GM23338 (cell line): Measurements from ENCODE around the gene TSHZ2. TPM values are rescaled to one million over a fixed set of nuclear protein-coding genes. Genes with fewer than 3 reads are reported as not detected.

Source experiments
- ATAC-seq: fragments of 200-7000 bp; cut with Tn5 transposase; 3 replicates; pipeline ENCODE4 v1.9.1; 2020
- DNase-seq: peaks from one replicate; pipeline ENCODE4 v3.0.0-alpha.2; 2015; ENCODE audit warnings: low spot score
- H2AFZ ChIP-seq: fragments of 200-600 bp; sonication (generic); 2 replicates; pipeline ENCODE4 v1.8.0; 2016; ENCODE audit warnings: antibody characterized with exemption, mild to moderate bottlenecking, moderate library complexity
- H3F3A ChIP-seq: fragments of 200-600 bp; sonication (generic); replicated peaks from 2 replicates; pipeline ENCODE4 v1.8.0; 2017; ENCODE audit warnings: antibody characterized with exemption, mixed run types, low read depth
- H3K27ac ChIP-seq: fragments of 200-600 bp; sonication (generic); 2 replicates; pipeline ENCODE4 v1.6.1; 2016; ENCODE audit warnings: low read depth
- H3K27me3 ChIP-seq: fragments of 200-600 bp; sonication (generic); 2 replicates; pipeline ENCODE4 v1.8.0; 2016; ENCODE audit warnings: mild to moderate bottlenecking, mixed run types, moderate library complexity; ENCODE audit not compliant: insufficient read depth
- H3K36me3 ChIP-seq: fragments of 200-600 bp; sonication (generic); 2 replicates; pipeline ENCODE4 v1.8.0; 2016; ENCODE audit warnings: mild to moderate bottlenecking; ENCODE audit not compliant: insufficient read depth
- H3K4me1 ChIP-seq: fragments of 200-600 bp; sonication (generic); 2 replicates; pipeline ENCODE4 v1.8.0; 2016; ENCODE audit warnings: mild to moderate bottlenecking, moderate library complexity; ENCODE audit not compliant: insufficient read depth
- H3K4me2 ChIP-seq: fragments of 200-600 bp; sonication (generic); 2 replicates; pipeline ENCODE4 v1.7.1; 2017; ENCODE audit warnings: mixed run types
- H3K4me3 ChIP-seq: fragments of 200-600 bp; sonication (generic); 2 replicates; pipeline ENCODE4 v1.6.1; 2016; ENCODE audit warnings: mixed run types
- H3K79me2 ChIP-seq: fragments of 200-600 bp; sonication (generic); replicated peaks from 2 replicates; pipeline ENCODE4 v1.8.0; 2017; ENCODE audit warnings: mild to moderate bottlenecking; ENCODE audit not compliant: insufficient read depth
- H3K9me2 ChIP-seq: fragments of 200-600 bp; sonication (generic); 2 replicates; pipeline ENCODE4 v1.8.0; 2017; ENCODE audit not compliant: insufficient read depth
- H4K20me1 ChIP-seq: fragments of 200-600 bp; sonication (generic); replicated peaks from 2 replicates; pipeline ENCODE4 v1.8.0; 2017; ENCODE audit warnings: mild to moderate bottlenecking; ENCODE audit not compliant: insufficient read depth
- H3K27ac Mint-ChIP-seq: 2 replicates; pipeline ENCODE4 v1.8.0; 2020; ENCODE audit warnings: inconsistent platforms, mild to moderate bottlenecking, moderate library complexity, mixed read lengths
- H3K27me3 Mint-ChIP-seq: 3 replicates; pipeline ENCODE4 v1.8.0; 2022; ENCODE audit warnings: low read depth, mild to moderate bottlenecking, moderate library complexity, mixed read lengths, inconsistent platforms; ENCODE audit not compliant: insufficient read depth, poor library complexity
- H3K36me3 Mint-ChIP-seq: 3 replicates; pipeline ENCODE4 v1.8.0; 2021; ENCODE audit warnings: low read depth, mild to moderate bottlenecking, inconsistent platforms, moderate library complexity, mixed read lengths
- H3K4me1 Mint-ChIP-seq: 3 replicates; pipeline ENCODE4 v1.8.0; 2020; ENCODE audit warnings: mild to moderate bottlenecking, inconsistent platforms, mixed read lengths
- H3K4me3 Mint-ChIP-seq: 3 replicates; pipeline ENCODE4 v1.8.0; 2021; ENCODE audit warnings: moderate library complexity, mild to moderate bottlenecking, inconsistent platforms, mixed read lengths
- H3K9me3 Mint-ChIP-seq: 3 replicates; pipeline ENCODE4 v1.8.0; 2020; ENCODE audit warnings: moderate library complexity, mild to moderate bottlenecking, inconsistent platforms, mixed read lengths
- CREB1 ChIP-seq: fragments of 250-450 bp; sonication (Bioruptor Pico); IDR thresholded peaks from 2 replicates; pipeline ENCODE4 v1.5.0; 2020; ENCODE audit warnings: low read depth, mild to moderate bottlenecking, moderate library complexity
- CTCF ChIP-seq, 2 experiments: fragments of 200-600 bp in 1 of 2; sonication (generic) in 1 of 2; conservative IDR thresholded peaks; 2 replicates each; pipeline versions ENCODE4 v1.5.1 to v1.6.1; 2016 to 2017; ENCODE audit warnings: antibody characterized with exemption in 2 of 2, low read depth in 2 of 2, mild to moderate bottlenecking in 2 of 2, moderate library complexity in 1 of 2
- ETS1 ChIP-seq: IDR thresholded peaks from 2 replicates; pipeline ENCODE4 v1.6.1; 2016; ENCODE audit warnings: antibody characterized with exemption
- EZH2 ChIP-seq: fragments of 200-600 bp; sonication (generic); IDR thresholded peaks from one replicate; pipeline ENCODE4 v1.8.0; 2017; ENCODE audit warnings: antibody characterized with exemption, mild to moderate bottlenecking, low read depth; ENCODE audit not compliant: unreplicated experiment
- JUNB ChIP-seq: IDR thresholded peaks from one replicate; pipeline ENCODE4 v1.6.1; 2016; ENCODE audit warnings: antibody characterized with exemption; ENCODE audit not compliant: unreplicated experiment
- NANOG ChIP-seq: IDR thresholded peaks from 2 replicates; pipeline ENCODE4 v1.6.1; 2016; ENCODE audit warnings: antibody characterized with exemption, borderline replicate concordance
- ZNF331 ChIP-seq: fragments of 250-450 bp; sonication (Bioruptor Pico); IDR thresholded peaks from 2 replicates; pipeline ENCODE4 v1.5.0; 2020; ENCODE audit warnings: low read depth, mild to moderate bottlenecking, moderate library complexity
- ZNF462 ChIP-seq: fragments of 250-450 bp; sonication (Bioruptor Pico); IDR thresholded peaks from 2 replicates; pipeline ENCODE4 v1.5.0; 2020; ENCODE audit warnings: mild to moderate bottlenecking, moderate library complexity
- polyA plus RNA-seq: library from polyadenylated mRNA; unstranded; fragments of >200 nt; fragmentation: Nextera tagmentation; extraction: Ambion mirVana; gene quantifications from 2 replicates; pipeline ENCODE4 v1.2.1, GENCODE V29; 2016
- total RNA-seq: library from RNA; depleted of rRNA; stranded (reverse); fragments of >200 nt; shearing (Covaris generic); gene quantifications from 2 replicates; pipeline ENCODE4 v1.2.3, GENCODE V29; 2014

The TSHZ2 gene
- total and polyA plus RNA-seq, 2 experiments from 2014 or later = 0.49 to 1.3 TPM

GRCh38 chr20:53321596-53321995 lies 349.4 kb downstream of the TSHZ2 start:
- Histone ChIP-seq H3K79me2 (no peaks in the 10 kb centered on the region), H3K27ac (no peak overlapping the region), H3K36me3 (peaks cover 3% of the 10 kb centered on the region; the same call in 1 of the 2 replicates), H3K27me3 (no peaks in the 10 kb centered on the region), H3F3A (no peaks in the 10 kb centered on the region), H3K4me3 (no peak overlapping the region), H3K4me2 (no peak overlapping the region), H3K9me2 (0 out of 2 replicates have a peak, but pooled peaks cover under 1% of the 10 kb centered on the region), H2AFZ (no peak overlapping the region), H3K4me1 (peaks cover 5% of the 10 kb centered on the region; the same call in 1 of the 2 replicates), H4K20me1 (no peaks in the 10 kb centered on the region)
- no peak overlapping the region for H3K4me3 Mint-ChIP-seq
- DNase-seq (peak; percentile 16), ATAC-seq (no peak; the same call in 2 of the 3 replicates)
- TF ChIP-seq NANOG (no peak), EZH2 (no peak), CTCF (conservative IDR thresholded peaks at IDR 0.05; ENCODE audit: low read depth in 2 of 2) (peak in 1 of 2 experiments; percentile 32; a peak in 2 of 4 replicates), ZNF331 (no peak)
- H3K9me3 Mint-ChIP-seq = no peaks in the 10 kb centered on the region; the same call in 2 of the 3 replicates
- no peaks in the 10 kb centered on the region for H3K36me3 Mint-ChIP-seq
- no peak overlapping the region for H3K27ac Mint-ChIP-seq
- peaks cover 6% of the 10 kb centered on the region; the same call in 2 of the 3 replicates for H3K4me1 Mint-ChIP-seq
- H3K27me3 Mint-ChIP-seq = peaks cover 5% of the 10 kb centered on the region

GRCh38 chr20:53322651-53323050 lies 350.5 kb downstream of the TSHZ2 start:
- TF ChIP-seq NANOG = no peak
- no peak for TF ChIP-seq EZH2
- TF ChIP-seq CREB1 (CRISPR knock-in tag) = no peak
- no peak for TF ChIP-seq ZNF462 (CRISPR knock-in tag)
- no peak for TF ChIP-seq JUNB
- TF ChIP-seq ETS1 = no peak

More at GRCh38 chr20:53322651-53323050, 350.5 kb downstream of the TSHZ2 start:
- Histone ChIP-seq H3K36me3 (peaks cover 3% of the 10 kb centered on the region; the same call in 1 of the 2 replicates), H3K27ac (no peak overlapping the region), H2AFZ (no peak overlapping the region), H3F3A (no peaks in the 10 kb centered on the region), H3K4me3 (no peak overlapping the region), H3K4me1 (peaks cover 4% of the 10 kb centered on the region; the same call in 1 of the 2 replicates), H4K20me1 (no peaks in the 10 kb centered on the region), H3K27me3 (no peaks in the 10 kb centered on the region), H3K9me2 (0 out of 2 replicates have a peak, but pooled peaks cover 10% of the 10 kb centered on the region), H3K4me2 (no peak overlapping the region), H3K79me2 (no peaks in the 10 kb centered on the region)
- no peaks in the 10 kb centered on the region; the same call in 2 of the 3 replicates for H3K9me3 Mint-ChIP-seq
- H3K4me3 Mint-ChIP-seq = no peak overlapping the region
- peaks cover 3% of the 10 kb centered on the region for H3K4me1 Mint-ChIP-seq
- ATAC-seq (no peak), DNase-seq (no peak)
- peaks cover 5% of the 10 kb centered on the region for H3K27me3 Mint-ChIP-seq
- no peak overlapping the region for H3K27ac Mint-ChIP-seq
- no peaks in the 10 kb centered on the region for H3K36me3 Mint-ChIP-seq
